IMR-90 (cell line): ENCODE results near the gene DISC1.

Experiments used
- BHLHE40 ChIP-seq: fragments of 150-350 bp; IDR thresholded peaks from 2 replicates; pipeline ENCODE4 v1.6.1; 2016; ENCODE audit warnings: mild to moderate bottlenecking, low read depth, low read length
- CEBPB ChIP-seq: IDR thresholded peaks from 2 replicates; pipeline ENCODE4 v1.6.1; 2012; ENCODE audit warnings: low read depth, low read length, improper control_type of control experiment
- CHD1 ChIP-seq: IDR thresholded peaks from 2 replicates; pipeline ENCODE4 v1.6.1; 2012; ENCODE audit warnings: low read depth, low read length, improper control_type of control experiment
- FOS ChIP-seq: fragments of 150-350 bp; IDR thresholded peaks from 2 replicates; pipeline ENCODE4 v1.6.1; 2016; ENCODE audit warnings: low read depth, low read length
- MAFK ChIP-seq: IDR thresholded peaks from 2 replicates; pipeline ENCODE4 v1.6.1; 2012; ENCODE audit warnings: low read depth, low read length, improper control_type of control experiment
- POLR2A ChIP-seq: IDR thresholded peaks from 2 replicates; pipeline ENCODE4 v1.6.1; 2012; ENCODE audit warnings: mild to moderate bottlenecking, low read depth, low read length
- TF ChIP-seq, protein P1 (sequence below): conservative IDR thresholded peaks from 2 replicates; pipeline ENCODE4 v1.5.1; 2012; ENCODE audit warnings: mild to moderate bottlenecking, low read depth, low read length, improper control_type of control experiment

DNA sequence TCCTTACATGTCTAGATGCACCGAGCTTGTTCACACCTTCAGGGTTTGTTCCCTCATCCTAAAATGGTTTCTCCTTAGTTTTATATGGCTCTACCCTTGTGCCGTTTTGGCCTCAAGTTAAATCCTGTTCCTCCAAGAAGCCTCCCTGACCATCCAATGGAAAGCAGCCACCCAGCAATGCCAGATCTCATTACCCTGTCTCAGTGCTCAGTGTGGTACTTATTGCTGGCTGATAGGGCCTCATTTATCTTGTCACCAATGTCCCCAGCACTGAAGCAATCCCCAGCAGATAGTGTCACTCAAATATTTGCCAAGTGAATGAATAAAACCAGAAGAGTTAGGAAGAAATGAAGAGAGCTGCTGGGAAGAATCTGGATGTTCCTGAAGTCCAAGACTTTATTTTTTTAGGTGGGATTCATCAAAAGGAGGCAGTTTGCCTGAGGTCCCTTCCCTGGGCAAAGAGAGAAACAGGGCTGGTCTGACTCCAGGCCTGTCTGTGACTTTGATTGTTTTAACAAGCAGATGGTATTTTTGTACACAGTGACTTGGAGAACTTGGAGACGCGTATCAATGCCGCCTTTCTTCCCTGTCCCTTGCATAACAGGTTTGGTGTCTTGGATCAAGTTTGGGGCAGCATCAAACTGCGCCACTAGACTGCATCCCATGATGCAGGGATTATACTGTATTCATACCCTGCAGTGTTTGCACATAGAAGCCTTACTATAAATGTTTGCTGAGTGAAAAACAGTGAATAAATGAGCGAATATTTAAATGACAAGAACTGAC lies 221.2 kb downstream of the DISC1 start:
- TF ChIP-seq, protein P1, sequence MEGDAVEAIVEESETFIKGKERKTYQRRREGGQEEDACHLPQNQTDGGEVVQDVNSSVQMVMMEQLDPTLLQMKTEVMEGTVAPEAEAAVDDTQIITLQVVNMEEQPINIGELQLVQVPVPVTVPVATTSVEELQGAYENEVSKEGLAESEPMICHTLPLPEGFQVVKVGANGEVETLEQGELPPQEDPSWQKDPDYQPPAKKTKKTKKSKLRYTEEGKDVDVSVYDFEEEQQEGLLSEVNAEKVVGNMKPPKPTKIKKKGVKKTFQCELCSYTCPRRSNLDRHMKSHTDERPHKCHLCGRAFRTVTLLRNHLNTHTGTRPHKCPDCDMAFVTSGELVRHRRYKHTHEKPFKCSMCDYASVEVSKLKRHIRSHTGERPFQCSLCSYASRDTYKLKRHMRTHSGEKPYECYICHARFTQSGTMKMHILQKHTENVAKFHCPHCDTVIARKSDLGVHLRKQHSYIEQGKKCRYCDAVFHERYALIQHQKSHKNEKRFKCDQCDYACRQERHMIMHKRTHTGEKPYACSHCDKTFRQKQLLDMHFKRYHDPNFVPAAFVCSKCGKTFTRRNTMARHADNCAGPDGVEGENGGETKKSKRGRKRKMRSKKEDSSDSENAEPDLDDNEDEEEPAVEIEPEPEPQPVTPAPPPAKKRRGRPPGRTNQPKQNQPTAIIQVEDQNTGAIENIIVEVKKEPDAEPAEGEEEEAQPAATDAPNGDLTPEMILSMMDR: no peak
- TF ChIP-seq POLR2A (no peak), CHD1 (no peak), BHLHE40 (no peak), CEBPB (no peak), FOS (no peak), MAFK (no peak)
